Measurements from ENCODE around the gene ZFR.

The ZFR gene

GRCh38 chr5:32339198-32339597, 105.3 kb downstream of the ZFR start:
- no peak overlapping the region for H3K4me3 ChIP-seq (ENCODE audit: low read depth, low read length)
- TF ChIP-seq CTCF (IDR thresholded peaks at IDR 0.05; ENCODE audit: control insufficient read depth, extremely low read depth, insufficient read depth), result no peak
- DNase-seq (ENCODE audit: low read depth), result no peak

GRCh38 chr5:32332966-32333365, 111.6 kb downstream of the ZFR start:
- TF ChIP-seq CTCF (IDR thresholded peaks at IDR 0.05; ENCODE audit: control insufficient read depth, extremely low read depth, insufficient read depth), result no peak
- no peak overlapping the region for H3K4me3 ChIP-seq (ENCODE audit: low read depth, low read length)
- no peak for DNase-seq (ENCODE audit: low read depth)

- no peak for DNase-seq (ENCODE audit: low read depth)
- H3K4me3 ChIP-seq (ENCODE audit: low read depth, low read length), result no peak overlapping the region
- TF ChIP-seq CTCF (IDR thresholded peaks at IDR 0.05; ENCODE audit: control insufficient read depth, extremely low read depth, insufficient read depth), result no peak
Observed at GRCh38 chr5:32332361-32332760, 112.2 kb downstream of the ZFR start.

GRCh38 chr5:32331935-32332274, 112.6 kb downstream of the ZFR start:
- no peak overlapping the region for H3K4me3 ChIP-seq (ENCODE audit: low read depth, low read length)
- no peak for TF ChIP-seq CTCF (IDR thresholded peaks at IDR 0.05; ENCODE audit: control insufficient read depth, extremely low read depth, insufficient read depth)
- no peak for DNase-seq (ENCODE audit: low read depth)

GRCh38 chr5:32331217-32331934, 113.2 kb downstream of the ZFR start:
- DNase-seq (ENCODE audit: low read depth), result peak; percentile 94
- TF ChIP-seq CTCF (IDR thresholded peaks at IDR 0.05; ENCODE audit: control insufficient read depth, extremely low read depth, insufficient read depth), result no peak
- no peak overlapping the region for H3K4me3 ChIP-seq (ENCODE audit: low read depth, low read length)

- DNase-seq (ENCODE audit: low read depth), result peak; percentile 68
- H3K4me3 ChIP-seq (ENCODE audit: low read depth, low read length), result no peak overlapping the region
- no peak for TF ChIP-seq CTCF (IDR thresholded peaks at IDR 0.05; ENCODE audit: control insufficient read depth, extremely low read depth, insufficient read depth)
Observed at GRCh38 chr5:32330126-32330971, 114.2 kb downstream of the ZFR start.
